Medulla oblongata (tissue), 1 donor: ENCODE measurements around the gene MED26.

Experiments used
- DNase-seq: peaks from one replicate; pipeline ENCODE4 v3.0.0-alpha.2; 2015; ENCODE audit errors: extremely low spot score

The MED26 gene

GRCh38 chr19:16615808-16616207, 12.2 kb downstream of the MED26 start:
- no peak for DNase-seq

- DNase-seq = peak; percentile 29
Observed at GRCh38 chr19:16614941-16615340, 13.1 kb downstream of the MED26 start.

GRCh38 chr19:16613841-16614240, 14.2 kb downstream of the MED26 start:
- DNase-seq = no peak

GRCh38 chr19:16612636-16613035, 15.4 kb downstream of the MED26 start:
- no peak for DNase-seq

GRCh38 chr19:16611121-16611520, 16.9 kb downstream of the MED26 start:
- DNase-seq = no peak

- DNase-seq = no peak
Observed at GRCh38 chr19:16609511-16610200, 18.3 kb downstream of the MED26 start.

- DNase-seq = peak; percentile 42
Observed at GRCh38 chr19:16608290-16608739, 19.7 kb downstream of the MED26 start.

- DNase-seq = no peak
Observed at GRCh38 chr19:16607819-16608218, 20.2 kb downstream of the MED26 start.

- peak; percentile 54 for DNase-seq
Observed at GRCh38 chr19:16605553-16605994, 22.4 kb downstream of the MED26 start.

- no peak for DNase-seq
Observed at GRCh38 chr19:16605115-16605514, 22.9 kb downstream of the MED26 start.

- no peak for DNase-seq
Observed at GRCh38 chr19:16604615-16605014, 23.4 kb downstream of the MED26 start.

- no peak for DNase-seq
Observed at GRCh38 chr19:16603090-16603489, 24.9 kb downstream of the MED26 start.

- no peak for DNase-seq
Observed at GRCh38 chr19:16601378-16602052, 26.5 kb downstream of the MED26 start.

GRCh38 chr19:16600824-16601223, 27.2 kb downstream of the MED26 start:
- DNase-seq = no peak

GRCh38 chr19:16599655-16600346, 28.2 kb downstream of the MED26 start:
- no peak for DNase-seq

- DNase-seq = no peak
Observed at GRCh38 chr19:16598848-16599247, 29.2 kb downstream of the MED26 start.

GRCh38 chr19:16596399-16596798, 31.6 kb downstream of the MED26 start:
- no peak for DNase-seq

- DNase-seq = no peak
Observed at GRCh38 chr19:16595097-16595496, 32.9 kb downstream of the MED26 start.

GRCh38 chr19:16594681-16595091, 33.3 kb downstream of the MED26 start:
- no peak for DNase-seq

GRCh38 chr19:16594131-16594586, 33.8 kb downstream of the MED26 start:
- DNase-seq = peak; percentile 41

- DNase-seq = no peak
Observed at GRCh38 chr19:16593181-16593580, 34.8 kb downstream of the MED26 start.

GRCh38 chr19:16591803-16592556, 36.0 kb downstream of the MED26 start:
- no peak for DNase-seq
